ENCODE measurements around the gene RALB. TPM values are rescaled to one million over a fixed set of nuclear protein-coding genes. Genes with fewer than 3 reads are reported as not detected.

RALB gene
- polyA plus RNA-seq, 1 donor from 2014 or later, result 81.7 TPM

- peaks cover 4% of the 10 kb centered on the region for H3K36me3 Mint-ChIP-seq
- H3K4me1 Mint-ChIP-seq, result peaks cover 15 to 31% (median 27%) of the 10 kb centered on the region in 3 donors
Measured at GRCh38 chr2:120220756-120221155, 31.9 kb upstream of the RALB start.

GRCh38 chr2:120221616-120222015 is 31.0 kb upstream of the RALB start:
- no peaks in the 10 kb centered on the region for H3K9me3 Mint-ChIP-seq
- H3K27ac Mint-ChIP-seq, result peak overlapping the region in 2 of 3 donors; percentile 97
- H3K36me3 Mint-ChIP-seq, result peaks cover 4% of the 10 kb centered on the region
- H3K4me3 Mint-ChIP-seq, result peak overlapping the region; percentile 70 to 96 (median 80)
- H3K27me3 Mint-ChIP-seq, result no peaks in the 10 kb centered on the region
- peaks cover 15 to 30% (median 30%) of the 10 kb centered on the region in 3 donors for H3K4me1 Mint-ChIP-seq

More at GRCh38 chr2:120220756-120221155, 31.9 kb upstream of the RALB start:
- Mint-ChIP-seq H3K27me3 (no peaks in the 10 kb centered on the region), H3K4me3 (peak overlapping the region in 3 of 4 donors; percentile 10 to 96 (median 80)), H3K9me3 (no peaks in the 10 kb centered on the region), H3K27ac (peak overlapping the region in 2 of 3 donors; percentile 14 to 97)

- H3K9me3 Mint-ChIP-seq, result no peaks in the 10 kb centered on the region
- H3K36me3 Mint-ChIP-seq, result peaks cover 4% of the 10 kb centered on the region
- H3K27ac Mint-ChIP-seq, result peak overlapping the region; percentile 95 to 97 (median 97)
- H3K4me3 Mint-ChIP-seq, result peak overlapping the region; percentile 79 to 96 (median 92)
- H3K4me1 Mint-ChIP-seq, result peaks cover 15 to 30% (median 29%) of the 10 kb centered on the region in 3 donors
- no peaks in the 10 kb centered on the region for H3K27me3 Mint-ChIP-seq
Measured at GRCh38 chr2:120222186-120223033, 30.2 kb upstream of the RALB start.

- Mint-ChIP-seq H3K4me1 (peaks cover 17 to 30% (median 28%) of the 10 kb centered on the region in 3 donors), H3K36me3 (peaks cover 4% of the 10 kb centered on the region), H3K27me3 (no peaks in the 10 kb centered on the region)
Measured at GRCh38 chr2:120223034-120223912, 29.4 kb upstream of the RALB start, which contains the start of gene TMEM185B. TMEM185B (minus strand) TSS chr2:120223400; CDS start chr2:120222976, 424 bp downstream.

GRCh38 chr2:120224256-120224655 is 28.4 kb upstream of the RALB start:
- H3K4me1 Mint-ChIP-seq, result peaks cover 22 to 34% (median 31%) of the 10 kb centered on the region in 3 donors
- H3K27ac Mint-ChIP-seq, result peak overlapping the region in 2 of 3 donors; percentile 86 to 97
- H3K27me3 Mint-ChIP-seq, result no peaks in the 10 kb centered on the region
- H3K36me3 Mint-ChIP-seq, result peaks cover 4% of the 10 kb centered on the region
- H3K4me3 Mint-ChIP-seq, result peak overlapping the region; percentile 87 to 96 (median 96)
- H3K9me3 Mint-ChIP-seq, result no peaks in the 10 kb centered on the region

More at GRCh38 chr2:120223034-120223912, 29.4 kb upstream of the RALB start, which contains the start of gene TMEM185B:
- no peaks in the 10 kb centered on the region for H3K9me3 Mint-ChIP-seq
- peak within 1 kb of the TSS; percentile 87 to 96 (median 96) for H3K4me3 Mint-ChIP-seq
- peak within 1 kb of the TSS; percentile 95 to 97 (median 97) for H3K27ac Mint-ChIP-seq

- Mint-ChIP-seq H3K27ac (peak overlapping the region in 2 of 3 donors; percentile 46 to 97), H3K4me3 (peak overlapping the region in 3 of 4 donors; percentile 45 to 96 (median 87)), H3K9me3 (no peaks in the 10 kb centered on the region), H3K36me3 (peaks cover 4% of the 10 kb centered on the region), H3K4me1 (peaks cover 23 to 35% (median 33%) of the 10 kb centered on the region in 3 donors), H3K27me3 (no peaks in the 10 kb centered on the region)
Measured at GRCh38 chr2:120224735-120225548, 27.7 kb upstream of the RALB start.

GRCh38 chr2:120225549-120226065 is 27.0 kb upstream of the RALB start:
- H3K9me3 Mint-ChIP-seq, result no peaks in the 10 kb centered on the region
- H3K27me3 Mint-ChIP-seq, result no peaks in the 10 kb centered on the region
- H3K4me3 Mint-ChIP-seq, result peak overlapping the region in 2 of 4 donors; percentile 49 to 96
- H3K36me3 Mint-ChIP-seq, result peaks cover 3% of the 10 kb centered on the region
- H3K4me1 Mint-ChIP-seq, result peaks cover 25 to 39% (median 34%) of the 10 kb centered on the region in 3 donors
- peak overlapping the region; percentile 46 to 97 (median 83) for H3K27ac Mint-ChIP-seq

- Mint-ChIP-seq H3K4me1 (peaks cover 25 to 40% (median 35%) of the 10 kb centered on the region in 3 donors), H3K36me3 (no peaks in the 10 kb centered on the region), H3K27ac (peak overlapping the region; percentile 50 to 97 (median 83)), H3K4me3 (peak overlapping the region; percentile 21 to 96 (median 56)), H3K27me3 (no peaks in the 10 kb centered on the region), H3K9me3 (no peaks in the 10 kb centered on the region)
Measured at GRCh38 chr2:120226316-120226715, 26.3 kb upstream of the RALB start.

GRCh38 chr2:120227111-120227991 is 25.3 kb upstream of the RALB start:
- Mint-ChIP-seq H3K27me3 (no peaks in the 10 kb centered on the region), H3K27ac (peak overlapping the region in 2 of 3 donors; percentile 50 to 80), H3K4me3 (peak overlapping the region in 1 of 4 donors; percentile 96), H3K4me1 (peaks cover 23 to 38% (median 26%) of the 10 kb centered on the region in 3 donors), H3K36me3 (no peaks in the 10 kb centered on the region), H3K9me3 (no peaks in the 10 kb centered on the region)

- Mint-ChIP-seq H3K27me3 (no peaks in the 10 kb centered on the region), H3K36me3 (no peaks in the 10 kb centered on the region), H3K4me1 (peaks cover 28 to 41% (median 32%) of the 10 kb centered on the region in 3 donors), H3K4me3 (peak overlapping the region in 2 of 4 donors; percentile 54 to 55), H3K9me3 (no peaks in the 10 kb centered on the region), H3K27ac (peak overlapping the region in 1 of 3 donors; percentile 12)
Measured at GRCh38 chr2:120228503-120228902, 24.1 kb upstream of the RALB start.

- H3K27me3 Mint-ChIP-seq, result no peaks in the 10 kb centered on the region
- H3K9me3 Mint-ChIP-seq, result no peaks in the 10 kb centered on the region
- peaks cover 27 to 36% (median 32%) of the 10 kb centered on the region in 3 donors for H3K4me1 Mint-ChIP-seq
- H3K36me3 Mint-ChIP-seq, result no peaks in the 10 kb centered on the region
- H3K4me3 Mint-ChIP-seq, result peak overlapping the region in 2 of 4 donors; percentile 51 to 55
- no peak overlapping the region for H3K27ac Mint-ChIP-seq
Measured at GRCh38 chr2:120229341-120229740, 23.3 kb upstream of the RALB start.

- Mint-ChIP-seq H3K27ac (peak overlapping the region in 2 of 3 donors; percentile 50 to 84), H3K27me3 (no peaks in the 10 kb centered on the region), H3K4me3 (peak overlapping the region; percentile 89 to 96 (median 92)), H3K9me3 (peaks cover 0 to 3% (median 0%) of the 10 kb centered on the region in 3 donors), H3K36me3 (no peaks in the 10 kb centered on the region), H3K4me1 (peaks cover 22 to 32% (median 31%) of the 10 kb centered on the region in 3 donors)
Measured at GRCh38 chr2:120230515-120231471, 21.9 kb upstream of the RALB start.
